IMR-90 (cell line): Measurements from ENCODE around the gene RIPPLY3. TPM values are rescaled to one million over a fixed set of nuclear protein-coding genes. Genes with fewer than 3 reads are reported as not detected.

Experiments
- ATAC-seq: fragments of 200-7000 bp; cut with Tn5 transposase; 2 replicates; pipeline ENCODE4 v1.9.1; 2020; ENCODE audit warnings: low read depth, mild to moderate bottlenecking, moderate library complexity
- BruUV-seq: library from RNA; stranded (reverse); fragments of 400-500 nt; replicated peaks from 2 replicates; lab custom pipeline; 2021; lab: Mats Ljungman, UMichigan
- CTCF ChIA-PET: fragments of 300-600 bp; formaldehyde crosslinking; extraction: SDS; loops from one replicate; lab custom pipeline; 2021; ENCODE audit warnings: antibody characterized with exemption; lab: Yijun Ruan, JAX
- POLR2A ChIA-PET: fragments of 300-600 bp; sonication (Branson Sonifier 250); formaldehyde crosslinking; loops from one replicate; lab custom pipeline; 2022; ENCODE audit warnings: antibody characterized with exemption; ENCODE audit not compliant: unreplicated experiment; lab: Charles Lee
- DNase-seq: peaks from one replicate; pipeline ENCODE4 v3.0.0; 2013
- H2AFZ ChIP-seq: replicated peaks from 2 replicates; pipeline ENCODE3; 2013; ENCODE audit warnings: low read length, mild to moderate bottlenecking; ENCODE audit not compliant: poor library complexity
- H2AK5ac ChIP-seq: 2 replicates; pipeline ENCODE4 v1.6.1; 2013; ENCODE audit warnings: low read depth, low read length, inconsistent platforms
- H2AK9ac ChIP-seq: replicated peaks from 2 replicates; pipeline ENCODE3; 2013; ENCODE audit warnings: mild to moderate bottlenecking, low read depth, low read length, moderate library complexity; ENCODE audit not compliant: poor library complexity
- H2BK120ac ChIP-seq: 2 replicates; pipeline ENCODE4 v1.6.1; 2013; ENCODE audit warnings: low read depth, low read length, inconsistent platforms
- H2BK15ac ChIP-seq: 3 replicates; pipeline ENCODE4 v1.6.1; 2013; ENCODE audit warnings: low read depth, low read length, inconsistent platforms
- H2BK20ac ChIP-seq: 2 replicates; pipeline ENCODE4 v1.6.1; 2013; ENCODE audit warnings: low read depth, mild to moderate bottlenecking, inconsistent platforms, low read length, moderate library complexity
- H2BK5ac ChIP-seq: 2 replicates; pipeline ENCODE4 v1.6.1; 2013; ENCODE audit warnings: mild to moderate bottlenecking, low read depth, low read length, inconsistent platforms; ENCODE audit not compliant: poor library complexity, severe bottlenecking
- H3K14ac ChIP-seq: replicated peaks from 2 replicates; pipeline ENCODE4 v1.6.1; 2013; ENCODE audit warnings: low read depth, low read length, inconsistent platforms
- H3K18ac ChIP-seq: 2 replicates; pipeline ENCODE4 v1.6.1; 2013; ENCODE audit warnings: low read depth, low read length, control low read depth
- H3K23ac ChIP-seq: 2 replicates; pipeline ENCODE4 v1.6.1; 2013; ENCODE audit warnings: low read depth, low read length, inconsistent platforms
- H3K27ac ChIP-seq: 2 replicates; pipeline ENCODE4 v1.5.1; 2013; ENCODE audit warnings: mild to moderate bottlenecking, control low read depth, low read length; ENCODE audit not compliant: insufficient read depth
- H3K27me3 ChIP-seq: 2 replicates; pipeline ENCODE4 v1.6.1; 2013; ENCODE audit warnings: low read length; ENCODE audit not compliant: control insufficient read depth, insufficient read depth
- H3K36me3 ChIP-seq: 2 replicates; pipeline ENCODE4 v1.6.1; 2013; ENCODE audit warnings: low read length, mixed read lengths; ENCODE audit not compliant: control insufficient read depth, insufficient read depth
- H3K4ac ChIP-seq: 2 replicates; pipeline ENCODE4 v1.6.1; 2013; ENCODE audit warnings: low read depth, low read length, inconsistent platforms
- H3K4me1 ChIP-seq: 2 replicates; pipeline ENCODE4 v1.6.1; 2013; ENCODE audit warnings: low read length, mixed read lengths; ENCODE audit not compliant: control insufficient read depth, insufficient read depth
- H3K4me2 ChIP-seq: 2 replicates; pipeline ENCODE4 v1.6.1; 2013; ENCODE audit warnings: low read depth, mild to moderate bottlenecking, control low read depth, low read length, moderate library complexity
- H3K4me3 ChIP-seq: 2 replicates; pipeline ENCODE4 v1.5.1; 2013; ENCODE audit warnings: low read depth, mild to moderate bottlenecking, control low read depth, low read length, moderate library complexity; ENCODE audit not compliant: insufficient read depth
- H3K56ac ChIP-seq: 2 replicates; pipeline ENCODE4 v1.6.1; 2013; ENCODE audit warnings: low read length, inconsistent platforms; ENCODE audit not compliant: insufficient read depth; ENCODE audit errors: extremely low read depth
- H3K79me1 ChIP-seq, 2 experiments: 2 replicates each; pipeline ENCODE4 v1.6.1; 2013; ENCODE audit warnings: low read length in 2 of 2, inconsistent platforms in 1 of 2, low read depth in 1 of 2
- H3K9ac ChIP-seq: 2 replicates; pipeline ENCODE4 v1.6.1; 2013; ENCODE audit warnings: low read depth, low read length, control low read depth
- H3K9me1 ChIP-seq: 2 replicates; pipeline ENCODE4 v1.6.1; 2013; ENCODE audit warnings: low read length, inconsistent platforms; ENCODE audit not compliant: insufficient read depth
- H3K9me3 ChIP-seq: 2 replicates; pipeline ENCODE4 v1.6.1; 2013; ENCODE audit warnings: low read length; ENCODE audit not compliant: control insufficient read depth, insufficient read depth
- H4K20me1 ChIP-seq: 2 replicates; pipeline ENCODE4 v1.6.1; 2013; ENCODE audit warnings: low read length, inconsistent platforms; ENCODE audit not compliant: insufficient read depth
- H4K5ac ChIP-seq: 2 replicates; pipeline ENCODE4 v1.6.1; 2013; ENCODE audit warnings: mild to moderate bottlenecking, low read depth, low read length, control low read depth
- H4K8ac ChIP-seq, 2 experiments: 2 replicates each; pipeline ENCODE4 v1.6.1; 2013; ENCODE audit warnings: low read depth in 2 of 2, low read length in 2 of 2, control low read depth in 1 of 2, inconsistent platforms in 1 of 2
- H4K91ac ChIP-seq: 2 replicates; pipeline ENCODE4 v1.6.1; 2013; ENCODE audit warnings: low read depth, low read length, inconsistent platforms; ENCODE audit not compliant: insufficient read depth
- CEBPB ChIP-seq: IDR thresholded peaks from 2 replicates; pipeline ENCODE4 v1.6.1; 2012; ENCODE audit warnings: low read depth, low read length, improper control_type of control experiment
- CHD1 ChIP-seq: IDR thresholded peaks from 2 replicates; pipeline ENCODE4 v1.6.1; 2012; ENCODE audit warnings: low read depth, low read length, improper control_type of control experiment
- WGBS, 2 experiments: methylation state at CpG; one replicate each; pipeline versions ENCODE4 v1.1.5 to v1.1.7; 2013; ENCODE audit warnings: missing lambda C conversion rate in 2 of 2; ENCODE audit not compliant: insufficient read length in 1 of 2; ENCODE audit errors: extremely low coverage in 2 of 2; 5-methylcytosine and 5-hydroxymethylcytosine counted together
- dilution Hi-C: fragments of 300-500 bp; cut with HindIII; formaldehyde crosslinking; loops from one replicate; pipeline ENCODE4 v1.14.3; 2018; ENCODE audit warnings: low sequenced_read_pairs; ENCODE audit not compliant: unreplicated experiment
- in situ Hi-C: fragments of 300-500 bp; cut with MboI; formaldehyde crosslinking; loops from 3 replicates; pipeline ENCODE4 v1.14.3; 2019; ENCODE audit warnings: low sequenced_read_pairs, inconsistent platforms, mixed read lengths
- intact Hi-C: fragments of 100-400 bp; cut with micrococcal nuclease; formaldehyde crosslinking; loops from 2 replicates; pipeline ENCODE4 v1.10.0; 2022
- polyA plus RNA-seq, 3 experiments: library from polyadenylated mRNA; depleted of rRNA; stranded (reverse); fragments of >200 nt; gene quantifications; 2 replicates each; pipeline ENCODE4 v1.2.3, GENCODE V29; 2012; ENCODE audit warnings: low replicate concordance in 1 of 3
- total RNA-seq: library from RNA; depleted of rRNA; stranded (reverse); fragments of >200 nt; gene quantifications from 2 replicates; pipeline ENCODE4 v1.2.3, GENCODE V29; 2012
- TF ChIP-seq, protein P1 (sequence below): fragments of 150-350 bp; IDR thresholded peaks from 2 replicates; pipeline ENCODE4 v1.6.1; 2016; ENCODE audit warnings: low read depth, mild to moderate bottlenecking, low read length, moderate library complexity, borderline replicate concordance
- TF ChIP-seq, protein P2 (sequence below): conservative IDR thresholded peaks from 2 replicates; pipeline ENCODE4 v1.5.1; 2012; ENCODE audit warnings: mild to moderate bottlenecking, low read depth, low read length, improper control_type of control experiment

The RIPPLY3 gene
- total and polyA plus RNA-seq, 2 of the 4 experiments (the other 2 are of a cell fraction) = 0.10 TPM; not detected in 1

DNA sequence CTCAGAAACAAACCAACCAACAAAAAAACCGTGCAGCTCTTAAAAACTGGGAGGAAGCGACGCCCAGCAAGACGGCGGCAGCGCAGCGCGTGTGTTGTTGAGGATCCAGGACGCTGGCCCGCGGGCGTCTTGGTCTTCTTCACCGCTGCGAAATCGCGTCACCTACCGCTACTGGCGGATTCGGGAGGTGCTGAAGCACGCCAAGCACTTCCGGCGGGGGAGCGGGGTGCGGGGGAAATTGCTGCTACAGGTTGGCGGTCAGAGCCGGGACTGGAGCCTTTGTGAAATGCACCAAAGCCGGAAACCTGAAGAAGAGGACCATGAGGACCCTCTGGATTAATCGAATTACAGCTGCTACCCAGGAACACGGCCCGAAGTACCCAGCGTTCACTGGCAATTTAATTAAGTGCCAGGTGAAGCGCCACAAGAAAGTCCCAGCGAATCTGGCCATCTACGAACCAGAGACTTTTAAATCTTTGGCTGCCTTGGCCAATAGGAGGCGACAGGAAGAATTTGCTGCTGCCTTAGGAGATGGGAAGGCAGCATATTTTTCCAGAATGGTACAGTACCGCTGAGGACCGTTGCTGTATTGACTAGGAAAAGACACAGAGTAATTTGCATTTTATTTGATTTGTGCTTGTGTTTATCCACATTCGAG lies 11.9 kb upstream of the RIPPLY3 start:
- H2BK15ac ChIP-seq = no peak overlapping the region
- ChIA-PET CTCF (no interaction called here), POLR2A (no interaction called here)
- H4K91ac ChIP-seq = no peak overlapping the region
- ATAC-seq (no peak), DNase-seq (no peak)
- H3K27ac ChIP-seq = no peak overlapping the region
- no peak overlapping the region for H3K4ac ChIP-seq
- H3K56ac ChIP-seq = no peak overlapping the region
- 0 out of 2 replicates have a peak, but pooled peaks cover 4% of the 10 kb centered on the region for H3K9me1 ChIP-seq
- peaks cover 13% of the 10 kb centered on the region; the same call in 1 of the 2 replicates for H3K27me3 ChIP-seq
- no peak overlapping the region for H3K9ac ChIP-seq
- 0 out of 2 replicates have a peak overlapping the region, but pooled peaks have one; percentile 6 for H3K4me2 ChIP-seq
- intact Hi-C loops (no loop called here), dilution Hi-C loops (no loop called here), in situ Hi-C loops (no loop called here)
- H4K8ac ChIP-seq = no peak overlapping the region; a peak in 1 of 4 replicates
- peaks cover 4% of the 10 kb centered on the region; the same call in 1 of the 2 replicates for H3K4me1 ChIP-seq
- 24% methylated on average over 32 of the region's 38 CpGs; no CpG with 5 or more reads in 1 of the 2 experiments for WGBS, 2 experiments
- H3K9me3 ChIP-seq = peaks cover 2% of the 10 kb centered on the region; the same call in 1 of the 2 replicates
- H2AFZ ChIP-seq = peak overlapping the region; percentile 86
- H2BK5ac ChIP-seq = no peak overlapping the region
- no peak overlapping the region for H2BK20ac ChIP-seq
- TF ChIP-seq CEBPB (no peak), CHD1 (no peak)
- TF ChIP-seq, protein P1, sequence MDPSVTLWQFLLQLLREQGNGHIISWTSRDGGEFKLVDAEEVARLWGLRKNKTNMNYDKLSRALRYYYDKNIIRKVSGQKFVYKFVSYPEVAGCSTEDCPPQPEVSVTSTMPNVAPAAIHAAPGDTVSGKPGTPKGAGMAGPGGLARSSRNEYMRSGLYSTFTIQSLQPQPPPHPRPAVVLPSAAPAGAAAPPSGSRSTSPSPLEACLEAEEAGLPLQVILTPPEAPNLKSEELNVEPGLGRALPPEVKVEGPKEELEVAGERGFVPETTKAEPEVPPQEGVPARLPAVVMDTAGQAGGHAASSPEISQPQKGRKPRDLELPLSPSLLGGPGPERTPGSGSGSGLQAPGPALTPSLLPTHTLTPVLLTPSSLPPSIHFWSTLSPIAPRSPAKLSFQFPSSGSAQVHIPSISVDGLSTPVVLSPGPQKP = no peak
- TF ChIP-seq, protein P2, sequence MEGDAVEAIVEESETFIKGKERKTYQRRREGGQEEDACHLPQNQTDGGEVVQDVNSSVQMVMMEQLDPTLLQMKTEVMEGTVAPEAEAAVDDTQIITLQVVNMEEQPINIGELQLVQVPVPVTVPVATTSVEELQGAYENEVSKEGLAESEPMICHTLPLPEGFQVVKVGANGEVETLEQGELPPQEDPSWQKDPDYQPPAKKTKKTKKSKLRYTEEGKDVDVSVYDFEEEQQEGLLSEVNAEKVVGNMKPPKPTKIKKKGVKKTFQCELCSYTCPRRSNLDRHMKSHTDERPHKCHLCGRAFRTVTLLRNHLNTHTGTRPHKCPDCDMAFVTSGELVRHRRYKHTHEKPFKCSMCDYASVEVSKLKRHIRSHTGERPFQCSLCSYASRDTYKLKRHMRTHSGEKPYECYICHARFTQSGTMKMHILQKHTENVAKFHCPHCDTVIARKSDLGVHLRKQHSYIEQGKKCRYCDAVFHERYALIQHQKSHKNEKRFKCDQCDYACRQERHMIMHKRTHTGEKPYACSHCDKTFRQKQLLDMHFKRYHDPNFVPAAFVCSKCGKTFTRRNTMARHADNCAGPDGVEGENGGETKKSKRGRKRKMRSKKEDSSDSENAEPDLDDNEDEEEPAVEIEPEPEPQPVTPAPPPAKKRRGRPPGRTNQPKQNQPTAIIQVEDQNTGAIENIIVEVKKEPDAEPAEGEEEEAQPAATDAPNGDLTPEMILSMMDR = 0 out of 2 replicates have a peak, but pooled peaks have one; percentile 5
- H3K4me3 ChIP-seq = no peak overlapping the region
- no peak overlapping the region for H2AK9ac ChIP-seq
- BruUV-seq = no TSS peak
- H4K20me1 ChIP-seq = no peaks in the 10 kb centered on the region
- no peak overlapping the region for H2BK120ac ChIP-seq
- H3K14ac ChIP-seq = no peak overlapping the region
- H3K18ac ChIP-seq = no peak overlapping the region
- H2AK5ac ChIP-seq = no peak overlapping the region
- no peak overlapping the region for H4K5ac ChIP-seq
- H3K36me3 ChIP-seq = no peaks in the 10 kb centered on the region
- no peak overlapping the region for H3K23ac ChIP-seq
- H3K79me1 ChIP-seq = 0 out of 4 replicates have a peak, but pooled peaks cover 0 to 3% of the 10 kb centered on the region in 2 experiments
